A549 (cell line): Measurements from ENCODE around the gene ERICH6. TPM values are rescaled to one million over a fixed set of nuclear protein-coding genes. Genes with fewer than 3 reads are reported as not detected.

Experiments used
- ATAC-seq, 2 experiments: fragments of 200-7000 bp in 1 of 2; fragments of >200 bp in 1 of 2; cut with Nextera tagmentation in 1 of 2; cut with Tn5 transposase in 1 of 2; 3 replicates each; pipeline versions ENCODE4 v1.8.0 to v1.9.1; 2018 to 2020; ENCODE audit warnings: mild to moderate bottlenecking in 1 of 2, moderate library complexity in 1 of 2
- CTCF ChIA-PET: fragments of 300-600 bp; sonication (Branson Sonifier 250); formaldehyde crosslinking; extraction: SDS; loops from one replicate; lab custom pipeline; 2021; ENCODE audit warnings: antibody characterized with exemption, inconsistent platforms; lab: Yijun Ruan, JAX
- POLR2A ChIA-PET: fragments of 350-600 bp; formaldehyde crosslinking; extraction: SDS; loops from one replicate; lab custom pipeline; 2021; ENCODE audit warnings: antibody characterized with exemption, inconsistent platforms; lab: Yijun Ruan, JAX
- DNase-seq, 2 experiments: peaks; one replicate each; pipeline versions ENCODE4 v3.0.0 to v3.0.0-alpha.2; 2011 to 2016; ENCODE audit warnings: low read depth in 1 of 2, low spot score in 1 of 2
- FAIRE-seq: peaks from 2 replicates; lab custom pipeline; 2011; peaks lifted over from hg19 to GRCh38; lab: Jason Lieb, UNC
- H3K27ac ChIP-seq, 2 experiments: fragments of >200 bp; sonication (Bioruptor Twin); formaldehyde crosslinking; 3 replicates each; pipeline ENCODE4 v1.5.1; 2016 to 2017
- H3K4me1 ChIP-seq: fragments of >200 bp; sonication (Bioruptor Twin); formaldehyde crosslinking; 3 replicates; pipeline ENCODE4 v1.6.1; 2016
- H3K4me2 ChIP-seq: fragments of >200 bp; sonication (Bioruptor Twin); formaldehyde crosslinking; 3 replicates; pipeline ENCODE4 v1.6.1; 2016
- H3K4me3 ChIP-seq: fragments of >200 bp; sonication (Bioruptor Twin); formaldehyde crosslinking; 3 replicates; pipeline ENCODE4 v1.5.1; 2016
- H3K9me3 ChIP-seq: fragments of >200 bp; sonication (Bioruptor Twin); formaldehyde crosslinking; 3 replicates; pipeline ENCODE4 v1.6.1; 2016
- BCL3 ChIP-seq: fragments of >200 bp; sonication (Bioruptor Twin); formaldehyde crosslinking; IDR thresholded peaks from 3 replicates; pipeline ENCODE4 v1.6.1; 2016
- BHLHE40 ChIP-seq: IDR thresholded peaks from 2 replicates; pipeline ENCODE4 v1.6.1; 2012; ENCODE audit warnings: low read depth, low read length, inconsistent platforms
- CBX8 ChIP-seq: fragments of 200-600 bp; sonication (generic); IDR thresholded peaks from 2 replicates; pipeline ENCODE4 v1.6.1; 2016
- CTCF ChIP-seq: fragments of >200 bp; sonication (Bioruptor Twin); formaldehyde crosslinking; IDR thresholded peaks from 3 replicates; pipeline ENCODE4 v1.5.1; 2016
- EHF ChIP-seq: fragments of 250-450 bp; sonication (Bioruptor Pico); IDR thresholded peaks from 2 replicates; pipeline ENCODE4 v1.5.0; 2020; ENCODE audit warnings: mild to moderate bottlenecking
- FOXS1 ChIP-seq: fragments of 250-450 bp; sonication (Bioruptor Pico); IDR thresholded peaks from 2 replicates; pipeline ENCODE4 v1.5.0; 2020; ENCODE audit warnings: mild to moderate bottlenecking, moderate library complexity
- GATA3 ChIP-seq: IDR thresholded peaks from 2 replicates; pipeline ENCODE4 v1.6.1; 2012; ENCODE audit warnings: borderline replicate concordance
- HDAC2 ChIP-seq: fragments of 200-600 bp; sonication (generic); IDR thresholded peaks from 2 replicates; pipeline ENCODE4 v1.6.1; 2016
- HMGXB4 ChIP-seq: fragments of 250-450 bp; sonication (Bioruptor Pico); IDR thresholded peaks from 2 replicates; pipeline ENCODE4 v1.5.0; 2021; ENCODE audit warnings: mild to moderate bottlenecking, moderate library complexity, borderline replicate concordance
- HOXA7 ChIP-seq: fragments of 250-450 bp; sonication (Bioruptor Pico); IDR thresholded peaks from 2 replicates; pipeline ENCODE4 v1.5.0; 2020; ENCODE audit warnings: mild to moderate bottlenecking, moderate library complexity
- HOXB5 ChIP-seq: fragments of 250-450 bp; sonication (Bioruptor Pico); IDR thresholded peaks from 2 replicates; pipeline ENCODE4 v1.5.0; 2020; ENCODE audit warnings: mild to moderate bottlenecking, moderate library complexity
- JUN ChIP-seq, 2 experiments: fragments of >200 bp; sonication (Bioruptor Twin); formaldehyde crosslinking; IDR thresholded peaks; 2 replicates in 1 of 2; 3 replicates in 1 of 2; pipeline ENCODE4 v1.6.1; 2016 to 2017
- JUNB ChIP-seq: fragments of >200 bp; sonication (Bioruptor Twin); formaldehyde crosslinking; IDR thresholded peaks from 2 replicates; pipeline ENCODE4 v1.6.1; 2016
- MAFK ChIP-seq: fragments of 450-650 bp; IDR thresholded peaks from 2 replicates; pipeline ENCODE4 v1.6.1; 2014; ENCODE audit not compliant: partially characterized antibody
- MAZ ChIP-seq: fragments of 150-350 bp; IDR thresholded peaks from 2 replicates; pipeline ENCODE4 v1.6.1; 2014; ENCODE audit warnings: antibody characterized with exemption, low read depth, low read length, borderline replicate concordance
- MYC ChIP-seq: IDR thresholded peaks from 2 replicates; pipeline ENCODE4 v1.6.1; 2012; ENCODE audit warnings: mild to moderate bottlenecking, inconsistent platforms, low read length, improper control_type of control experiment, borderline replicate concordance
- NPAS2 ChIP-seq: fragments of 250-450 bp; sonication (Bioruptor Pico); IDR thresholded peaks from 2 replicates; pipeline ENCODE4 v1.8.0; 2022; ENCODE audit warnings: mild to moderate bottlenecking, moderate library complexity, borderline replicate concordance
- NR3C1 ChIP-seq: fragments of >200 bp; sonication (Bioruptor Twin); formaldehyde crosslinking; IDR thresholded peaks from 3 replicates; pipeline ENCODE4 v1.6.1; 2017
- PBX3 ChIP-seq: IDR thresholded peaks from 2 replicates; pipeline ENCODE4 v1.6.1; 2012
- PHF8 ChIP-seq: fragments of 200-600 bp; sonication (generic); IDR thresholded peaks from 2 replicates; pipeline ENCODE4 v1.6.1; 2016; ENCODE audit warnings: low read depth, mild to moderate bottlenecking, antibody characterized with exemption, moderate library complexity, borderline replicate concordance
- POLR2AphosphoS2 ChIP-seq: conservative IDR thresholded peaks from 2 replicates; pipeline ENCODE4 v1.6.1; 2012; ENCODE audit warnings: low read length, improper control_type of control experiment, inconsistent platforms
- RAD21 ChIP-seq, 2 experiments: fragments of >200 bp in 1 of 2; sonication (Bioruptor Twin) in 1 of 2; formaldehyde crosslinking in 1 of 2; IDR thresholded peaks in 1 of 2; conservative IDR thresholded peaks in 1 of 2; 2 replicates in 1 of 2; 3 replicates in 1 of 2; pipeline ENCODE4 v1.6.1; 2012 to 2018; ENCODE audit warnings: inconsistent platforms in 1 of 2
- REST ChIP-seq: fragments of 200-600 bp; sonication (generic); IDR thresholded peaks from 2 replicates; pipeline ENCODE4 v1.6.1; 2016; ENCODE audit warnings: antibody characterized with exemption, mild to moderate bottlenecking, moderate library complexity
- SREBF2 ChIP-seq: fragments of 450-650 bp; IDR thresholded peaks from 2 replicates; pipeline ENCODE4 v1.6.1; 2014; ENCODE audit warnings: mild to moderate bottlenecking, moderate library complexity
- TFCP2L1 ChIP-seq: fragments of 250-450 bp; sonication (Bioruptor Pico); IDR thresholded peaks from 2 replicates; pipeline ENCODE4 v1.5.0; 2021; ENCODE audit warnings: mild to moderate bottlenecking
- ZC3H11A ChIP-seq: fragments of 450-650 bp; IDR thresholded peaks from 2 replicates; pipeline ENCODE4 v1.6.1; 2014; ENCODE audit warnings: antibody characterized with exemption, mild to moderate bottlenecking
- ZSCAN20 ChIP-seq: fragments of 250-450 bp; sonication (Bioruptor Pico); IDR thresholded peaks from 2 replicates; pipeline ENCODE4 v1.8.0; 2022; ENCODE audit warnings: mild to moderate bottlenecking, moderate library complexity
- WGBS: methylation state at CpG from one replicate; pipeline ENCODE4 v1.1.6; 2017; ENCODE audit errors: missing lambda C conversion rate; 5-methylcytosine and 5-hydroxymethylcytosine counted together
- polyA plus RNA-seq, 4 experiments: library from polyadenylated mRNA; depleted of rRNA in 3 of 4; stranded (reverse); fragments of >200 nt; fragmentation: RNase III in 1 of 4; extraction: RNeasy Plus Mini Kit Qiagen cat#74134 plus additional on column Dnase treatment in 1 of 4; gene quantifications; 2 replicates in 3 of 4; 3 replicates in 1 of 4; pipeline ENCODE4 v1.2.3, GENCODE V29; 2011 to 2017

The ERICH6 gene
- polyA plus RNA-seq, 2 of the 4 experiments (the other 2 are of a cell fraction), result 0.06 TPM; not detected in 1

- Histone ChIP-seq H3K27ac (no peak overlapping the region), H3K4me3 (no peak overlapping the region), H3K9me3 (no peaks in the 10 kb centered on the region), H3K4me2 (no peak overlapping the region), H3K4me1 (no peaks in the 10 kb centered on the region; the same call in 2 of the 3 replicates)
- no peak for DNase-seq
- CTCF ChIA-PET, result interaction anchor here (0.9 kb wide), 1 partner anchor 195 kb away, joined by 3 read pairs; no protein-coding TSS in a partner anchor
- whole genome bisulfite sequencing, result 88% methylated on average over 6 of the region's 6 CpGs
- TF ChIP-seq REST (no peak), EHF (CRISPR knock-in tag) (no peak), NPAS2 (CRISPR knock-in tag) (no peak), JUNB (no peak), PHF8 (no peak), ZC3H11A (no peak), SREBF2 (no peak), HOXB5 (CRISPR knock-in tag) (no peak), JUN (IDR thresholded peaks at IDR 0.05) (no peak), BHLHE40 (no peak), NR3C1 (no peak), MAFK (no peak), RAD21 (conservative IDR thresholded peaks at IDR 0.05 in 1 of 2, IDR thresholded peaks at IDR 0.05 in 1 of 2) (no peak), CTCF (no peak), MAZ (no peak)
- FAIRE-seq, result no peak
- ATAC-seq, result no peak
- POLR2A ChIA-PET, result interaction anchor here (0.8 to 1.1 kb wide), 2 partner anchors 38 to 39 kb away, joined by 5 to 12 read pairs; partner anchors contain the start of gene SIAH2
Measured at GRCh38 chr3:150723946-150724345, 20.2 kb upstream of the ERICH6 start.

GRCh38 chr3:150722267-150722666, 18.5 kb upstream of the ERICH6 start:
- no peak for DNase-seq
- ChIA-PET POLR2A (interaction anchor here (0.6 kb wide), 1 partner anchor 40 kb away, joined by 4 read pairs; no protein-coding TSS in a partner anchor), CTCF (interaction anchor here (0.8 to 3.0 kb wide), 27 partner anchors 8 to 431 kb away, joined by 3 to 24 read pairs (median 6); partner anchors contain the start of genes ERICH6 and SIAH2)
- ATAC-seq, result no peak
- Histone ChIP-seq H3K9me3 (peaks cover under 1% of the 10 kb centered on the region; the same call in 2 of the 3 replicates), H3K27ac (no peak overlapping the region), H3K4me3 (no peak overlapping the region), H3K4me2 (no peak overlapping the region), H3K4me1 (no peaks in the 10 kb centered on the region; the same call in 2 of the 3 replicates)
- no peak for FAIRE-seq
- TF ChIP-seq POLR2AphosphoS2 (no peak), HMGXB4 (no peak), ZC3H11A (no peak), ZSCAN20 (no peak), JUNB (no peak), HDAC2 (no peak), TFCP2L1 (CRISPR knock-in tag) (no peak), PBX3 (no peak), SREBF2 (no peak), MAFK (no peak), MYC (no peak), BHLHE40 (no peak), GATA3 (no peak), PHF8 (no peak), CBX8 (no peak), BCL3 (no peak), FOXS1 (CRISPR knock-in tag) (no peak), HOXA7 (CRISPR knock-in tag) (no peak)
- WGBS, result 90% methylated on average over 3 of the region's 3 CpGs
